ENCODE data around the gene ANKRD31.

Gene ANKRD31

GRCh38 chr5:75071100-75071499 is 165.6 kb downstream of the ANKRD31 start:
- DNase-seq (ENCODE audit: low read depth in 3 of 3, low spot score in 1 of 3): no peak

- DNase-seq (ENCODE audit: low read depth in 3 of 3, low spot score in 1 of 3): no peak
Observed at GRCh38 chr5:75067434-75067833, 169.2 kb downstream of the ANKRD31 start.

GRCh38 chr5:75062925-75063531 is 173.7 kb downstream of the ANKRD31 start:
- DNase-seq (ENCODE audit: low read depth in 3 of 3, low spot score in 1 of 3): no peak

- DNase-seq (ENCODE audit: low read depth in 3 of 3, low spot score in 1 of 3): peak in 1 of 3 donors; percentile 18
Observed at GRCh38 chr5:75059912-75060545, 176.6 kb downstream of the ANKRD31 start.

- no peak for DNase-seq (ENCODE audit: low read depth in 3 of 3, low spot score in 1 of 3)
Observed at GRCh38 chr5:75058986-75059535, 177.6 kb downstream of the ANKRD31 start.

- DNase-seq (ENCODE audit: low read depth in 3 of 3, low spot score in 1 of 3): no peak
Observed at GRCh38 chr5:75057561-75057960, 179.1 kb downstream of the ANKRD31 start.

GRCh38 chr5:75055727-75056144 is 180.9 kb downstream of the ANKRD31 start:
- no peak for DNase-seq (ENCODE audit: low read depth in 3 of 3, low spot score in 1 of 3)

- no peak for DNase-seq (ENCODE audit: low read depth in 3 of 3, low spot score in 1 of 3)
Observed at GRCh38 chr5:75054134-75054930, 182.3 kb downstream of the ANKRD31 start.

- peak in 2 of 3 donors; percentile 17 to 37 for DNase-seq (ENCODE audit: low read depth in 3 of 3, low spot score in 1 of 3)
Observed at GRCh38 chr5:75053304-75054133, 183.2 kb downstream of the ANKRD31 start.

- DNase-seq (ENCODE audit: low read depth in 3 of 3, low spot score in 1 of 3): no peak
Observed at GRCh38 chr5:75053054-75053303, 183.7 kb downstream of the ANKRD31 start.

- peak in 1 of 3 donors; percentile 35 for DNase-seq (ENCODE audit: low read depth in 3 of 3, low spot score in 1 of 3)
Observed at GRCh38 chr5:75052192-75053053, 184.3 kb downstream of the ANKRD31 start, which contains the start of gene GCNT4. Gene GCNT4, minus strand, starts transcription at chr5:75052558. Its CDS starts 22,521 bp downstream, at chr5:75030037.

- DNase-seq (ENCODE audit: low read depth in 3 of 3, low spot score in 1 of 3): no peak
Observed at GRCh38 chr5:75051217-75051751, 185.4 kb downstream of the ANKRD31 start.

- no peak for DNase-seq (ENCODE audit: low read depth in 3 of 3, low spot score in 1 of 3)
Observed at GRCh38 chr5:75050415-75050814, 186.3 kb downstream of the ANKRD31 start.

GRCh38 chr5:75049456-75050351 is 187.0 kb downstream of the ANKRD31 start:
- peak in 2 of 3 donors; percentile 29 to 37 for DNase-seq (ENCODE audit: low read depth in 3 of 3, low spot score in 1 of 3)

- no peak for DNase-seq (ENCODE audit: low read depth in 3 of 3, low spot score in 1 of 3)
Observed at GRCh38 chr5:75048457-75048953, 188.2 kb downstream of the ANKRD31 start.

- DNase-seq (ENCODE audit: low read depth in 3 of 3, low spot score in 1 of 3): no peak
Observed at GRCh38 chr5:75047356-75047755, 189.3 kb downstream of the ANKRD31 start.

- no peak for DNase-seq (ENCODE audit: low read depth in 3 of 3, low spot score in 1 of 3)
Observed at GRCh38 chr5:75046366-75047142, 190.1 kb downstream of the ANKRD31 start.

GRCh38 chr5:75045071-75045470 is 191.6 kb downstream of the ANKRD31 start:
- DNase-seq (ENCODE audit: low read depth in 3 of 3, low spot score in 1 of 3): no peak
